SU-DHL-6 (cell line): ENCODE data around the gene RNF126.

Experiments used
- H2AFZ ChIP-seq: fragments of 200-600 bp; sonication (generic); 2 replicates; pipeline ENCODE4 v1.6.1; 2014; ENCODE audit warnings: low read depth, mild to moderate bottlenecking, moderate library complexity, mixed read lengths, antibody characterized with exemption, low read length; ENCODE audit not compliant: severe bottlenecking
- H3F3A ChIP-seq: fragments of 200-600 bp; shearing (Covaris generic); 2 replicates; pipeline ENCODE4 v1.6.0; 2016; ENCODE audit warnings: antibody characterized with exemption, mild to moderate bottlenecking; ENCODE audit not compliant: insufficient read depth
- H3K27ac ChIP-seq: fragments of 200-600 bp; sonication (generic); 2 replicates; pipeline ENCODE4 v1.5.1; 2016; ENCODE audit warnings: low read depth, mild to moderate bottlenecking, low read length, moderate library complexity, mixed read lengths
- H3K27me3 ChIP-seq: fragments of 200-600 bp; sonication (generic), shearing (Covaris generic); 2 replicates; pipeline ENCODE4 v1.6.0; 2014; ENCODE audit warnings: mild to moderate bottlenecking, low read length
- H3K36me3 ChIP-seq: fragments of 200-600 bp; sonication (generic); 2 replicates; pipeline ENCODE4 v1.6.1; 2014; ENCODE audit warnings: mild to moderate bottlenecking, low read length, mixed read lengths
- H3K4me2 ChIP-seq: fragments of 300-600, 200-600 bp; shearing (Covaris generic), sonication (generic); 2 replicates; pipeline ENCODE4 v1.6.0; 2014; ENCODE audit warnings: low read length, low read depth, mild to moderate bottlenecking; ENCODE audit not compliant: poor library complexity, severe bottlenecking
- H3K4me3 ChIP-seq: fragments of 200-600 bp; sonication (generic); 2 replicates; pipeline ENCODE4 v1.5.1; 2014; ENCODE audit warnings: antibody characterized with exemption, low read length, mild to moderate bottlenecking, mixed read lengths; ENCODE audit not compliant: insufficient read depth, poor library complexity, severe bottlenecking
- H3K79me2 ChIP-seq: fragments of 200-600 bp; sonication (generic); 2 replicates; pipeline ENCODE4 v1.6.1; 2014; ENCODE audit warnings: mild to moderate bottlenecking, low read length, moderate library complexity; ENCODE audit not compliant: insufficient read depth
- H3K9ac ChIP-seq: fragments of 200-600 bp; sonication (generic); 2 replicates; pipeline ENCODE4 v1.7.0; 2014; ENCODE audit warnings: mild to moderate bottlenecking, low read length
- H3K9me2 ChIP-seq: fragments of 200-600 bp; sonication (generic); replicated peaks from 2 replicates; pipeline ENCODE4 v1.6.1; 2014; ENCODE audit warnings: low read length; ENCODE audit not compliant: insufficient read depth
- H3K9me3 ChIP-seq: fragments of 200-600 bp; sonication (generic); 2 replicates; pipeline ENCODE4 v1.6.1; 2014; ENCODE audit warnings: low read length, mixed read lengths; ENCODE audit not compliant: insufficient read depth
- H4K20me1 ChIP-seq: fragments of 200-600 bp; sonication (generic); 2 replicates; pipeline ENCODE4 v1.6.1; 2014; ENCODE audit warnings: low read depth, mild to moderate bottlenecking, antibody characterized with exemption, low read length, moderate library complexity, mixed read lengths
- CTCF ChIP-seq: fragments of 200-600 bp; sonication (generic); IDR thresholded peaks from one replicate; pipeline ENCODE4 v1.5.1; 2017; ENCODE audit warnings: antibody characterized with exemption, mild to moderate bottlenecking, low read length, moderate library complexity; ENCODE audit not compliant: insufficient read depth, poor library complexity, severe bottlenecking
- EZH2phosphoT487 ChIP-seq: fragments of 200-600 bp; sonication (generic), shearing (Covaris generic); conservative IDR thresholded peaks from 2 replicates; pipeline ENCODE4 v1.6.1; 2018; ENCODE audit warnings: mild to moderate bottlenecking, antibody characterized with exemption, low read length, moderate library complexity, mixed read lengths

The RNF126 gene

GRCh38 chr19:681029-682019 lies 18.3 kb upstream of the RNF126 start:
- Histone ChIP-seq H3K9me3 (no peaks in the 10 kb centered on the region), H3K4me2 (peak overlapping the region; percentile 66), H4K20me1 (no peaks in the 10 kb centered on the region), H3K27ac (no peak overlapping the region; the same call in 1 of the 2 replicates), H3K36me3 (no peaks in the 10 kb centered on the region), H3K27me3 (no peaks in the 10 kb centered on the region), H3F3A (0 out of 2 replicates have a peak, but pooled peaks cover 9% of the 10 kb centered on the region), H3K9me2 (no peaks in the 10 kb centered on the region), H3K4me3 (peak overlapping the region; percentile 56), H3K79me2 (no peaks in the 10 kb centered on the region), H2AFZ (peak overlapping the region; percentile 91), H3K9ac (peak overlapping the region; percentile 49; the same call in 1 of the 2 replicates)
- no peak for TF ChIP-seq EZH2phosphoT487
- TF ChIP-seq CTCF, result no peak

GRCh38 chr19:680287-681028 lies 17.4 kb upstream of the RNF126 start:
- H3K36me3 ChIP-seq, result no peaks in the 10 kb centered on the region
- no peaks in the 10 kb centered on the region for H3K27me3 ChIP-seq
- H3K9ac ChIP-seq, result peak overlapping the region; percentile 85
- peak overlapping the region; percentile 91 for H2AFZ ChIP-seq
- peak overlapping the region; percentile 66 for H3K4me2 ChIP-seq
- H3K27ac ChIP-seq, result peak overlapping the region; percentile 61
- no peaks in the 10 kb centered on the region for H3K79me2 ChIP-seq
- no peaks in the 10 kb centered on the region for H4K20me1 ChIP-seq
- H3K9me2 ChIP-seq, result no peaks in the 10 kb centered on the region
- no peaks in the 10 kb centered on the region for H3K9me3 ChIP-seq
- 0 out of 2 replicates have a peak, but pooled peaks cover 9% of the 10 kb centered on the region for H3F3A ChIP-seq
- peak overlapping the region; percentile 83 for H3K4me3 ChIP-seq
- TF ChIP-seq EZH2phosphoT487, result no peak
- TF ChIP-seq CTCF, result no peak

GRCh38 chr19:679418-680286 lies 16.6 kb upstream of the RNF126 start:
- peak overlapping the region; percentile 52 for H3K27ac ChIP-seq

More at GRCh38 chr19:679418-680286, 16.6 kb upstream of the RNF126 start:
- 0 out of 2 replicates have a peak, but pooled peaks cover 9% of the 10 kb centered on the region for H3F3A ChIP-seq
- H3K9me3 ChIP-seq, result no peaks in the 10 kb centered on the region
- no peaks in the 10 kb centered on the region for H3K36me3 ChIP-seq
- H2AFZ ChIP-seq, result peak overlapping the region; percentile 83
- no peaks in the 10 kb centered on the region for H3K79me2 ChIP-seq
- H3K9ac ChIP-seq, result peak overlapping the region; percentile 85
- TF ChIP-seq EZH2phosphoT487 (no peak), CTCF (no peak)
- peak overlapping the region; percentile 83 for H3K4me3 ChIP-seq
- H3K9me2 ChIP-seq, result no peaks in the 10 kb centered on the region
- no peaks in the 10 kb centered on the region for H3K27me3 ChIP-seq
- peak overlapping the region; percentile 63 for H3K4me2 ChIP-seq
- no peaks in the 10 kb centered on the region for H4K20me1 ChIP-seq
